Liver (tissue), 3 donors: ENCODE results near the gene SH2D6.

Experiments
- JUND ChIP-seq, 2 donors: IDR thresholded peaks; 2 replicates each; pipeline ENCODE4 v1.6.1; 2016; ENCODE audit warnings: antibody characterized with exemption in 2 of 2
- NR2F2 ChIP-seq: IDR thresholded peaks from 2 replicates; pipeline ENCODE4 v1.6.1; 2016; ENCODE audit warnings: antibody characterized with exemption
- YY1 ChIP-seq: IDR thresholded peaks from 2 replicates; pipeline ENCODE4 v1.6.1; 2016; ENCODE audit warnings: antibody characterized with exemption, mild to moderate bottlenecking
- TF ChIP-seq, protein P1 (sequence below): fragments of 150-350 bp; IDR thresholded peaks from 2 replicates; pipeline ENCODE4 v1.5.1; 2017; ENCODE audit warnings: improper control_type of control experiment, low read depth, low read length; ENCODE audit not compliant: missing input control
- TF ChIP-seq, protein P2 (sequence below): IDR thresholded peaks from 2 replicates; pipeline ENCODE4 v1.6.1; 2016; ENCODE audit warnings: antibody characterized with exemption
- donor health status: healthy.
- donor health status: healthy.

DNA sequence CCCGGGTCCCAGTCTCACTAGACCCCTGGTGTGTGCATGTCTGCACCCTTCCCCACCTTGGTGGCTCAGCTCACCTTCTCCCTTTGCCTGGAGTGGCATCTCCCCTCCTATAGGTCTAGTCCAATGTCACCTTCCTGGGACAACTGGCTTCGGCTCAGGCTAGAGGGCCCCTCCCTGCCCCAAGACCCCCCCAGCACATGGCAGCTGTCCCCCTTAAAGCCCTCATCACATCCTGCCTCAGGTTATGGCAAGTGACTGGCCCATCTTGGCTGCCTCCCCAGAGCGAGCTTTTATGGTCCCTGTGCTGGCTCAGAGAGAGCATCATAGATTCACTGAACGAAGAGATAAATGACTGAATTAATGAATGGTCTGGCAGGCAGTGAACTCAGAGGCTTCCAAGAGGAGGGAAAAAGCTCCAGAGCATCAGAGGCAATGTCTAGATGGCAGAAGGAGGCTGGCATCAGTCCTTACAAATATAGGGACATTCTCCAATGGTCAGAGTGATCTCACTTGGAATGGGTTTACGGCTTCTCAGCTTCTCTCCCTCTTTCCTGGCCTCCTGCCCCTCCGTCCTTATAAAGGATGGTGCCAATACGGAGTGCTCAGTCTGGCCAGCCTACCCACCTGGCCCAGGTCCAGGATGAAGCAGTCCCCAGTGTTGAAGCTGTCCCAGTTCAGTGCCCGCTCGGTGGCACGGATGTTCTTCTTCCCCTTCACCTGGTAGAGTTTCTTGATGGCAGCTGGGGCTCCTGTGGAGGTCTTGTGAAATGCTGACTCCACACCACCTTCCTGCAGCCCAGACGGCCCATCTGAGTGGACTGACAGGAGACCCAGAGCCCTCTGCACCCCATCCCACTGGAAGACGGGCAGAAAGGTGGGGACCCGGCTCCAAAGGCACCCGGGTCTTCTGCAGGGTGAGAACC, 17.7 kb upstream of the SH2D6 start:
- no peak for TF ChIP-seq YY1
- TF ChIP-seq, protein P1, sequence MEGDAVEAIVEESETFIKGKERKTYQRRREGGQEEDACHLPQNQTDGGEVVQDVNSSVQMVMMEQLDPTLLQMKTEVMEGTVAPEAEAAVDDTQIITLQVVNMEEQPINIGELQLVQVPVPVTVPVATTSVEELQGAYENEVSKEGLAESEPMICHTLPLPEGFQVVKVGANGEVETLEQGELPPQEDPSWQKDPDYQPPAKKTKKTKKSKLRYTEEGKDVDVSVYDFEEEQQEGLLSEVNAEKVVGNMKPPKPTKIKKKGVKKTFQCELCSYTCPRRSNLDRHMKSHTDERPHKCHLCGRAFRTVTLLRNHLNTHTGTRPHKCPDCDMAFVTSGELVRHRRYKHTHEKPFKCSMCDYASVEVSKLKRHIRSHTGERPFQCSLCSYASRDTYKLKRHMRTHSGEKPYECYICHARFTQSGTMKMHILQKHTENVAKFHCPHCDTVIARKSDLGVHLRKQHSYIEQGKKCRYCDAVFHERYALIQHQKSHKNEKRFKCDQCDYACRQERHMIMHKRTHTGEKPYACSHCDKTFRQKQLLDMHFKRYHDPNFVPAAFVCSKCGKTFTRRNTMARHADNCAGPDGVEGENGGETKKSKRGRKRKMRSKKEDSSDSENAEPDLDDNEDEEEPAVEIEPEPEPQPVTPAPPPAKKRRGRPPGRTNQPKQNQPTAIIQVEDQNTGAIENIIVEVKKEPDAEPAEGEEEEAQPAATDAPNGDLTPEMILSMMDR: no peak
- TF ChIP-seq NR2F2: no peak
- TF ChIP-seq JUND (IDR thresholded peaks at IDR 0.05): no peak
- TF ChIP-seq, protein P2, sequence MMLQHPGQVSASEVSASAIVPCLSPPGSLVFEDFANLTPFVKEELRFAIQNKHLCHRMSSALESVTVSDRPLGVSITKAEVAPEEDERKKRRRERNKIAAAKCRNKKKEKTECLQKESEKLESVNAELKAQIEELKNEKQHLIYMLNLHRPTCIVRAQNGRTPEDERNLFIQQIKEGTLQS: no peak
